ENCODE data around the gene C3orf20.

DNA sequence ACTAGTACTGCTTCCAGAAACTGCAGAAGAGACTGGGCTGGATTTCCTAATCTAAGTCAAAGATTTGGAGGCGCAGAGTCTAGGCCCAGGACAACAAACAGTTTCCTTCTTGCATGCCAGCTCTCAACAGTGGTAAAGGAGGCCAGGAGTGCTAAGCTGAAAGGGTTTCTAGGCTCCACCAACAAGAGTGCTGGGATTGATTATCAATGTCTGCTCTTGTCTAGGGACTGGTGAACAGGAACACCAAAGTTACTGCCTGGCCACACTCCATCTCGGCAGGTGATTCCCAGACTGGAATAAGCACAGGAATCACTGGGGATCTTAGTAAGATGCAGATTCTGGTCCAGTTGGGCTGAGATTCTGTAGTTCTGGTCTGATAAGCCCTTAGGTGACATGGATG lies 121.1 kb downstream of the C3orf20 start:
- TF ChIP-seq, protein P1, sequence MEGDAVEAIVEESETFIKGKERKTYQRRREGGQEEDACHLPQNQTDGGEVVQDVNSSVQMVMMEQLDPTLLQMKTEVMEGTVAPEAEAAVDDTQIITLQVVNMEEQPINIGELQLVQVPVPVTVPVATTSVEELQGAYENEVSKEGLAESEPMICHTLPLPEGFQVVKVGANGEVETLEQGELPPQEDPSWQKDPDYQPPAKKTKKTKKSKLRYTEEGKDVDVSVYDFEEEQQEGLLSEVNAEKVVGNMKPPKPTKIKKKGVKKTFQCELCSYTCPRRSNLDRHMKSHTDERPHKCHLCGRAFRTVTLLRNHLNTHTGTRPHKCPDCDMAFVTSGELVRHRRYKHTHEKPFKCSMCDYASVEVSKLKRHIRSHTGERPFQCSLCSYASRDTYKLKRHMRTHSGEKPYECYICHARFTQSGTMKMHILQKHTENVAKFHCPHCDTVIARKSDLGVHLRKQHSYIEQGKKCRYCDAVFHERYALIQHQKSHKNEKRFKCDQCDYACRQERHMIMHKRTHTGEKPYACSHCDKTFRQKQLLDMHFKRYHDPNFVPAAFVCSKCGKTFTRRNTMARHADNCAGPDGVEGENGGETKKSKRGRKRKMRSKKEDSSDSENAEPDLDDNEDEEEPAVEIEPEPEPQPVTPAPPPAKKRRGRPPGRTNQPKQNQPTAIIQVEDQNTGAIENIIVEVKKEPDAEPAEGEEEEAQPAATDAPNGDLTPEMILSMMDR (IDR thresholded peaks at IDR 0.05), result no peak
- no peak for TF ChIP-seq EZH2 (IDR thresholded peaks at IDR 0.05; ENCODE audit: borderline replicate concordance, insufficient read depth, low read depth, low read length, poor library complexity, severe bottlenecking)
